RWPE1 (cell line): ENCODE measurements around the gene CYP4F12.

Experiments
- CTCF ChIA-PET: fragments of 350-600 bp; sonication (Branson Sonifier 250); formaldehyde crosslinking; extraction: SDS; loops from one replicate; lab custom pipeline; 2021; lab: Yijun Ruan, JAX
- POLR2A ChIA-PET: fragments of 400-600 bp; formaldehyde crosslinking; extraction: SDS; loops from one replicate; lab custom pipeline; 2020; ENCODE audit warnings: antibody characterized with exemption; ENCODE audit not compliant: low non-redundant PET; lab: Yijun Ruan, JAX
- DNase-seq: peaks from one replicate; pipeline ENCODE4 v3.0.0; 2012; ENCODE audit warnings: low spot score
- H3K27ac ChIP-seq: fragments of 450-650 bp; 2 replicates; pipeline ENCODE4 v1.5.1; 2017
- CTCF ChIP-seq: fragments of 450-650 bp; conservative IDR thresholded peaks from 2 replicates; pipeline ENCODE4 v1.5.1; 2017; ENCODE audit warnings: low read depth, mild to moderate bottlenecking

The CYP4F12 gene

GRCh38 chr19:15701757-15702533 is 29.1 kb downstream of the CYP4F12 start:
- H3K27ac ChIP-seq: peak overlapping the region; percentile 60
- POLR2A ChIA-PET: no interaction called here
- CTCF ChIA-PET: no interaction called here
- DNase-seq: no peak
- TF ChIP-seq CTCF: no peak

- ChIA-PET POLR2A (no interaction called here), CTCF (interaction anchor here (0.7 kb wide), 1 partner anchor 118 kb away, joined by 3 read pairs; no protein-coding TSS in a partner anchor)
- no peak for TF ChIP-seq CTCF
- no peak for DNase-seq
- H3K27ac ChIP-seq: peak overlapping the region; percentile 60
Observed at GRCh38 chr19:15702534-15702930, 29.6 kb downstream of the CYP4F12 start.

- no peak for TF ChIP-seq CTCF
- POLR2A ChIA-PET: no interaction called here
- DNase-seq: no peak
- CTCF ChIA-PET: no interaction called here
- no peak overlapping the region for H3K27ac ChIP-seq
Observed at GRCh38 chr19:15714638-15715037, 41.8 kb downstream of the CYP4F12 start.

- no peak overlapping the region for H3K27ac ChIP-seq
- CTCF ChIA-PET: interaction anchor here (0.7 kb wide), 1 partner anchor 562 kb away, joined by 3 read pairs; no protein-coding TSS in a partner anchor
- no peak for TF ChIP-seq CTCF
- POLR2A ChIA-PET: no interaction called here
- no peak for DNase-seq
Observed at GRCh38 chr19:15715642-15716041, 42.8 kb downstream of the CYP4F12 start.

- CTCF ChIA-PET: no interaction called here
- no peak for DNase-seq
- no peak overlapping the region for H3K27ac ChIP-seq
- POLR2A ChIA-PET: no interaction called here
- no peak for TF ChIP-seq CTCF
Observed at GRCh38 chr19:15717809-15718208, 44.9 kb downstream of the CYP4F12 start.

GRCh38 chr19:15721268-15721667 is 48.4 kb downstream of the CYP4F12 start:
- H3K27ac ChIP-seq: no peak overlapping the region
- DNase-seq: no peak
- CTCF ChIA-PET: no interaction called here
- POLR2A ChIA-PET: no interaction called here
- no peak for TF ChIP-seq CTCF
